ENCODE data around the gene DPH5.
"Not testable (repeated sequence)": the region's sequence is repeated elsewhere in the genome, so short reads cannot be mapped to it uniquely, and the experiment has no call there.

The DPH5 gene, protein sequence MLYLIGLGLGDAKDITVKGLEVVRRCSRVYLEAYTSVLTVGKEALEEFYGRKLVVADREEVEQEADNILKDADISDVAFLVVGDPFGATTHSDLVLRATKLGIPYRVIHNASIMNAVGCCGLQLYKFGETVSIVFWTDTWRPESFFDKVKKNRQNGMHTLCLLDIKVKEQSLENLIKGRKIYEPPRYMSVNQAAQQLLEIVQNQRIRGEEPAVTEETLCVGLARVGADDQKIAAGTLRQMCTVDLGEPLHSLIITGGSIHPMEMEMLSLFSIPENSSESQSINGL

DNA sequence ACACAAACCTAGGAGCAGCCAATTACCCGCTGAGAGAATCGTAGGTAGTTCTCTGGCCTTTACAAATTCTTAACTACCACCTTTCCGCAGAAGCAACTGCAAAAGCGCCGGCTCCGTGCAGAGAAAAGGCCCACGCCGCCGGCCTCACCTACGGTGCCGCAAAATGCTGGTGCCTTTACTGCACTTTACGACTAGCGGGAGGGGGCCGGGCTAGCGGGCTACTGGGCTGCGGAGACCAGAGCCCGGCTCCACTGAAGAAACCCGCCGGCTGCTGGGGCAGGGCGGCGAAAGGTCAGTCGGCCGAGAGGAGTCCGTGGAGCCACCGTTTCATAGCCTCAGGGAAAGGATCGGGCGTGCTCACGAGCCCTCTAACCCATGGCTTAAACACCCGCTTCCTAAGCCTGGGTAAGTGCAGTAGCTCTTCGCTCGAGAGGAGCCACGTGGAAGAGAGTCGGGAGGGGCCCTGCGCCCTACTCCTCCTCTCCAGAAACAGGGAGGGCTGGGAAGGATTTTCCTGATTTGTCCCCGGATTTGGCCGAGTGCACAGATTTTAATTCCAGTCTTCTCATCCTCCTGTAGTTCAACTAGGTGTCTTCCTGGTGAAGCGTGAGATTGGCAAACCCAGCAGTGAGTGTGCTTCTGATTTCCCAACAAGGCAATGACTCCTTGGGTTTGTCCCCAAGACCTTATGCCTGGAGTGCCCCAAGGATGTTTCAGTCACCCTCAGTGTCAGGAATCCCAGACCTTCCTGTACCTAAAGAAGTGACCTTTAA lies at the start of gene DPH5:
Gene DPH5, minus strand, starts transcription at position 128 of the 773 bp plus-strand sequence. CDS start 341 bp downstream, outside the sequence.
- DNase-seq (ENCODE audit: low read depth): peak; percentile 85

DNA sequence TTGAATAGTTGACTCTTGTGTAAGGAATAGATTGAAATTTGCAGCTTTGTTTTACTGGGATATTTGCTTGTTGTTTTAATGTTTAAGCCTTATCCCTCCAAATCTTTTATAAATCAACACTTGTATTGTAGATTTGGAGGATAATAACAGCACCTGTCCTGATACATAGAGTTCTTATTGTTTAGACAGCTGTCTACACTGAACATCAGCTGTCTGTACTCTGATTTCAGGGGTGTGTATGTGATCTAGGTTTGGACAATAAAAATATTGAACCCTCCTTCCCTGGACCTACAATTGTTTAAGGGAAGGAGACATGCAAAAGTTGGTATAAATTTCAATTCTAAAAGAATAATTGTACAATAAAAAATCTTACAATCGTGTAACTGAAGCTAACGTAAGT lies 48.3 kb upstream of the DPH5 start:
- no peak for DNase-seq (ENCODE audit: low read depth)

DNA sequence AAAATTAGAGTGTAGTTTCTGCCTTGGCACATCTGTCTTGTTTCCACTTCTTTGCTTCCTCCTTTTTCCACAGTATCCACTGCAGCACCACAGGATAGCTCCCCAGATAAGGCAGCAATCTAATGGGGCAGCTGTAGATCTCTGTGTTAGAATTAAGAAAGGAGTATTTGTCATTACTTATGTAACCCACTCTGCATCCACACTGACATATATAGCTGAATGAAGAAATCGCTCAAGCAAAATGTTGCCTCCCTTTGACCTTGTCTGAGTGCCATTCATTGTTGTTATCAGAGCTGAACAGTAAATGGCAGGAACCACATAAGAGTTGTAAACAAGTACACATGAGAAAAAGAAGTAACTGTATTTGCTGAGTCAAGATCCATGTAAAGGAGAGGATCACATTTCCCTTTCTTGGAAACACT lies 45.9 kb upstream of the DPH5 start:
- no peak for DNase-seq (ENCODE audit: low read depth)

DNA sequence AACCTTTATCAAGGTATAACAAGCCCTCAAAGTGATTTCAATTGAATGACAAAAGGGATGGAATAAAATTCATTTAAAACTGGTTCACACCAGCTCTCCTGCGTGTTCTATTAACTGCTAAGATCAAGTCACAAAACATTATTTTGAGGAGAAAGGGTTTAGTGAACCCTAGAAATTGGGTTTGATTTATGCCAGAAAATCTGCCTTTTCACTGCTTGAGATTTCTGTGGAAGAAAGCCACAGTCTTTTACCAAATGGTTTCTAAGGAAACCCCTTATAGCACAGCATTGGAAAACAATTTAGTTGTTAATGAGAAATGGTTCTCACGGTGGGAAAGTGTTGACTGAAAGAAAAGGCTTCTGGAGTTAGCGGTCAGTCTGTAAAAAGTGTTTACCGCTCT lies 43.6 kb upstream of the DPH5 start:
- DNase-seq (ENCODE audit: low read depth): no peak

DNA sequence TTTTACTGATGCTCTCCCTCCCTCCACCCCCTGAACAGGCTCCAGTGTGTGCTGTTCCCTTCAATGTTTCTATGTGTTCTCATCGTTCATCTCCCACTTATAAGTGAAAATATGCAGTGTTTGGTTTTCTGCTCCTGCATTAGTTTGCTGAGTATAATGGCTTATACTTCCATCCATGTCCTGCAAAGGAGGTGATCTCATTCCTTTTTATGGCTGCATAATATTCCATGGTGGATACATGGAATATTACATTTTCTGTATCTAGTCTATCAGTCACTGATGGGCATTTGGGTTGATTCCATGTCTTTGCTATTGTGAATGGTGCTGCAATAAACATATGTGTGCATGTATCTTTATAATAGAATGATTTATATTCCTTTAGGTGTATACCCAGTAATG lies 41.4 kb upstream of the DPH5 start:
- DNase-seq (ENCODE audit: low read depth): not testable (repeated sequence)

DNA sequence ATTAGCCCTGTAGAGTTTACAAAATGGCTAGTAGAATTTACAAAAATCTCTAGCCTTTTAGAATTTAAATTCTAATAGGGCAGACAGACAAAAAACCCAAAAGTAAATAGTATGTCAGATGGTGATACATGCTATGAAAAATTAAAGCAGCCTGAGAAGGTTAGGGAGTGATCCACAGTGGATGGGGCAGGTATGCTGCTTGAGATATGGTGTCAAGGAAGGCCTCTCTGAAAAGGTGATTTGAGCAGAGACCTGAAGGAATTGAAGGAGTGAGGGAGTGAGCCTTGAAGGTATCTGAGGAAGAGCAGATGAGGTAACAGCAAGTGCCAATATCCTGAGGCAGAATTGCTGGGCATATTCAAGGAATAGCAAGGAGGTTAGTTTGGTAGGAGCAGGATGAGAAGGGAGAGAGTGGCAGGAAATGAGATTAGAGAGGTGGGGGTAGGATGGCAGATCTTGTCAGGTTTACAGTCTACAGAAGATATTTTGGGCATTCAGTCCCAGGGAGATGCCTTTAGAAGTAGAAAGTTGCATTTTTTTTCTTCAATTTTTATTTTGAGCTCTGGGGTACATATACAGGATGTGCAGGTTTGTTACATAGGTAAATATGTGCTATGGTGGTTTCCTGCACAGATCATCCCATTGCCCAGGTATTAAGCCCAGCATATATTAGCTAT lies 40.8 kb upstream of the DPH5 start:
- DNase-seq (ENCODE audit: low read depth): no peak

DNA sequence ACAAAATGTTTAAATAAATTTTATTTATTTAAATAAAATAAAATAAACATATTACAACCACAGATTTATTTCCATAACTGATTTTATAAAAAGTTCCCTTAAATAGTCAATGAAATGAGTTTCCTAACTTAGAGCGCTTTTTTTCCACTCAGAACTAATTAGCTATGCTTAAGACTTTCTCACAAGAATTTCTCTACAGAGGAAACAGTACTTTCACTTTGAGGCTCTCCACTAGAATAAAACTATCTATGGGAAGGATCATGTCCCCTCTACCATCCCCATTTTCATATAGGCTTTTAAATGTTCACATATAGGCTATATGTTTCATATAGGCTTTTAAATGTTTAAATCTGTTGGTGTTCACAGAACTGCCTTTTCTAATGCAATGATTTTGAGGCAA lies 40.0 kb upstream of the DPH5 start:
- DNase-seq (ENCODE audit: low read depth): no peak

DNA sequence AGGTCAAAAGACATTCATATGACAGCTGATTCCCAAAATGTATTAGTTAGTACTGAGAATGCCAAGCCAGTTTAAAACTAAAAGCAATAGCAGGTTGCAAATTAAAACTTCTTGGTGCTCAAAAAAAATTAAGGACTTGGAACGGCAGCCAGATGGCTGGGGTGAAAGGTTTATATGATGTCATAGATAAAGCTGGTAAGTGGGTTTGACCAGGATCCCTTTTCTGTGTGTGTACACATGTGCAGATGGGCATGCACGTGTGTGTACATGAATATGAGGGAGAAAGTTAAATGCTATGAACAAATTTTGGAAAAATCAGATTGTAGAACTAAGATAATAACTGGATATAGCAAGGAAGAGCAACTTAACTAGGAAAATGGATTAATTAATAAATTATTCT lies 39.1 kb upstream of the DPH5 start:
- no peak for DNase-seq (ENCODE audit: low read depth)

DNA sequence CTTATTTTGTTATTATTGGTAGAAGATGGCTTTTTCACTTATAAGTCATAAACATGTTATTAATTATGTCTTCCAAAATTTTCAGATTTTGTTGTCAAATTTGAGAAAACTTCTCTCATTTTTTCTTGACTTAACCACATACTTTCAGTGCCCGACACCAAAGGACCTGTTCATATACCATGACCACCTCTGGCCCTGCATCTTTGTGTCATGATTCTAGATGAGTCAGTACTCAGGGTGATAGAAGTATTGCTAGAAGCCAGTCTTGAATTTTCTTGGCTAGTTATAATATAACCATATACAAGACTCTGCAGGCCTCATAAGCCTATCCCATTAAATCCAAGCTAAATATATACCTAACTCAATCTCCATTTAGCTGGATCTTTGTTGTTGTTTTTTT lies 35.4 kb upstream of the DPH5 start:
- DNase-seq (ENCODE audit: low read depth): no peak

DNA sequence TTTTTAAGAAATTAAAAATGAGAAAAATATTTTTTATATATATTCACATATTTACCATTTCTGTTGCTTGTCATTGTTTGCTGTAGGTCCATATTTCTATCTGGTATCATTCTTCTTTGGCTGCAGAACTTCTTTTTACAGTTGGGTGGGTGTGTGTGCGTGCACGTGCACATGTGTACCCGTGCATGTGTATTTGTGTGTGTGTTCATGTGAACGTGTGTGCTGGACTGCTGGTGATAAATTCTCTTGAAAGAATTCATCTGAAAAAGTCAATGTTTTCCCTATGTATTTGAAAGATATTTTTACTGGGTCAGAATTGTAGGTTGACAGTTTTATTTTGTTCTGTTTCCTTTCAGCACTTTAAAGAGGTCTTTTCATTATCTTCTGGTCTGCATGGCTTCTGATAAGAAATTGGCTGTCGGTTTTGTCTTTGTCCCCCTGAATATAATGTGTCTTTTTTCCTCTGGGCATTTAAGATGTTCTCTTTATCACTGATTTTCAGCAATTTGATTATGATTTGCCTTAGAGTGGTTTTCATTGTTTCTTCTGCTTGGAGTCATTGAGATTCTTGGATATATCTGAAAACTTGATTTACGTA lies 34.5 kb upstream of the DPH5 start:
- DNase-seq (ENCODE audit: low read depth): no peak

DNA sequence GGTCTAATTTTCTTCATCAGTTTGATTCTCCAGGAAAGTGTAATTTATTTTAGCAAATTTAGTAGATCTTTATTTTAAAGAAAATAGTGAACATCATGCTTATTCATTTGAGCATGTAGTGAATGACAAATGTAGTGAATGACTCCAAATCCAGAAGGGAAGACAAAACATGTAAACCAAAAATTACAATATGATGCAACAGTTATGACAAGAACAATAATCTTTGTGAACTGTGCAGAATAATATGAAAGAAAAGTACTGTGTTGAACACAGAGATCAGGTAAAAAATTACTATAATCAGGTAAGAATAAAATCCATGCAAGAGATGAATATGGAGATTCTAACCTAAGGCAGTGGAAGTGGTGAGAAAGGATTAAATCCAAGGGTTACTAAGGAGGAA lies 30.0 kb upstream of the DPH5 start:
- no peak for DNase-seq (ENCODE audit: low read depth)

DNA sequence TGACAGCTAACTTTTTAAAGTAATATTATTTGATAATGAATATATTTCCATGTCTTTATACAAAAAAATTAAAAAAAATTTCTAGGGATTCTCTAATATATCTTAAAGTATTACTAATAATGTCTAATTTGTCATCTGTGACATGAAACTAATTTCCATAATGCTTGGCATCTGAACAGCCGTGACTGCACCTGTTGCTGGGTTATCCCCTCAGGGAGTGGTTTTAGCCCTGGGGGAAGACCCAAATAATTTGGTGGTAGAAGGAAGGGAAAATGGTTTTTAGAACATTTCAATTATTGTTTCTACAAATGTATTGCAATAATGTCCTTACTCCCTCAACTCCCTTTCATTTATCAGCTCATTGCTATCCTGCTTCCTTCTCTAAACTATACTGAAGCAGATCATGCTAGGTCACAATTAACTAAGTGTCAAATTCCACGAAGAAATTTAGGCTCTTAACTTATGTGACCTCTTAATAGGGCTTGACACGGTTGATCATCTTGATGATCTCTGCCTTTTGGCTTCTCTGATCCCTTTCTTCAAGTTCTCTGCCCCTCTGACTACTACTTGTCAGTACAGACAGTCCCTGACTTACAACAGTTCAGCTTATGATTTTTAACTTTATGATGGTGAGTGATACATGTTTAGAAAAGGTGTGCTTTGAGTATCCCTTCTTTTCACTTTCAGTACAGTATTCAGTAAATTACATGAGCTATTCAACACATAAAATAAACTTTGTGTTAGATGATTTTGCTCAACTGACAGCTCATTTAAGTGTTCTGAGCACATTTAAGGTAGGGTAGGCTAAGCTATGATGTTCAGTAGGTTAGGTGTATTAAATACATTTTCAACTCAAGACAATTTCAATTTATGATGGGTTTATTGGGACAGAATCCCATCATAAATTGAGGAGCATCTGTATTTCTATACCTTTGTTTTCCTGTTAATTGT lies 26.4 kb upstream of the DPH5 start:
- no peak for DNase-seq (ENCODE audit: low read depth)

DNA sequence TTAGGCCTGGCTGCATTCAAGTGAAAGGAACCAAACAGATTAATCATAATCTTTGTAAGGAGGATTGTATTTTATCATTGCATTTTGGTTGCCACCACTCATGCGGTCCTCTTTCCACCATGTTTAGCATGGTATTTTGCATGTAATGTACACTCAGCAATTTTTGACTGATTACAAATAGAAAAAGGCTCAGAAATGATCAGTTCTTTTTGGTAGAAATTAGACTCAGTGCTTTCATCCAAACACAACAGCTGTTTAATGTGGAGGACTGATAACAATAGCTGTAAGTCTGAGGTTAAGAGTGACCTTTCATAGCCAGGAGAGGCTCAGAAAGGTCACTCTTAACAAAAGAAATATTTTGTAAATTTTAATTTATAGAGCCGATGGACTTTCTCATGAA lies 25.3 kb upstream of the DPH5 start:
- DNase-seq (ENCODE audit: low read depth): no peak

DNA sequence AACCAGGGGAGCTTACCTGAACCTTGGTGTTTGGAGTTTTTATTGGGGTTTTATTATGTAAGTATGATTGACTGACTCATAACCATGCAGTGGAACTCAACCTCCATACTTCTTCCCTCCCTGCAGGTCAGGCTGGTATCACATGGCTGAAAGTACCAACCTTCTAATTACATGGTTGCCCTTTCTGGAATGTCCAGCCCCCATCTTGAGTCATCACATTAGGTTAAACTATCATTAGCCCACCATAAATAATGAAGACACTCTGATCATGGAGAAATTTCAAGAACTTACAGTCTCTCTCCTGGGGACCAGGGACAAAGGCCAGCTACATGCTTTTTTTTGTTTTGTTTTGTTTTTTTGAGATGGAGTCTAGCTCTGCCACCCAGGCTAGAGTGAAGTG lies 19.2 kb upstream of the DPH5 start:
- DNase-seq (ENCODE audit: low read depth): no peak

DNA sequence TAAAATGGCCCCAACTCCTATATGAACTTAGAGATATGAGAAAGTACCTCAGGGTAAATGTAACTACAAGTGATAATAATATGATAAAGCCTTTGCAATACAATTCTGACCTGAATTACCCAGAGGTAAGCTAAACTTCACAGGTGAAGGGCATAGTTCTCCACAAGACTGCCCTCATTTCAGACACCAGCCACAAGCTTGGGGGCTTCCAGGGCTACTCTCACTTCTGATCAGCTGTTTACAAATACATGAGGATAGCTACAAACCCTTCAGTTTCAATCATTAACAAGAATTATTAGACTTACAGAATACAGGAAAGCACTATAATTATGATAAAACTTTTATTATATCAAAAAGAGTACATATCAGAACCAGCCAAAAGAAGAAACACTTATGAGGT lies 18.7 kb upstream of the DPH5 start:
- DNase-seq (ENCODE audit: low read depth): no peak

DNA sequence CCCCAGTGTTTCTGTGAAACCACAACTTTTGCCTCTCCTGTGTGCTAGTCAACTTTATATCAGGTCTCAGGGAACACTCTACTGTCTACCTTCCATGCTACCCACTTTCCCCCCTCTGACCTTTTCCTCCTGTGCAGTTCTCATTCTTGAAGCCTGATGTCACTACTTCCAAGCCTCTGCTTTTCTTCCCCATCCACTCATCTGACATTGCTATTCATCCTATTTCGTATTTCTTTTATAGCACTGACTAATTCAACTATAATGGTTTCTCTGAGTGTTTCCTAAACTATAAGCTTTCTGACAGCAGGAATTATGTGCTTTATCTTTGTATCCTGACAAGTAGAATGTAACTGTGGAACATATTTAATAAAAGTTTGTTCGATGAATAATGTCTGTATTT lies 18.2 kb upstream of the DPH5 start:
- DNase-seq (ENCODE audit: low read depth): no peak

DNA sequence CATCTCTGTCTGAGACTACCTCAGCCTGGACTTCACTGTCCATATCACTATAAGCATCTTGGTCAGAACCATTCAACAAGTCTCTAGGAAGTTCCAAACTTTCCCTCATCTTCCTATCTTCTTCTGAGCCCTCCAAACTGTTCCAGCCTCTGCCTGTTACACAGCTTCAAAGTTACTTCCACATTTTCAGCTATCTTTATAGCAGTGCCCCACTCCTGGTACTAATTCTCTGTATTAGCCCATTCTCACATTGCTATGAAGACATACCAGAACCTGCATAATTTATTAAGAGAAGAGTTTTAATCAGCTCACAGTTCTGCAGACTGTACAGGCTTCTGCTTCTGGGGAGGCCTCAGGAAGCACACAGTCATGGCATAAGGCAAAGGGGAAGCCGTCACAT lies 15.7 kb upstream of the DPH5 start:
- DNase-seq (ENCODE audit: low read depth): no peak

DNA sequence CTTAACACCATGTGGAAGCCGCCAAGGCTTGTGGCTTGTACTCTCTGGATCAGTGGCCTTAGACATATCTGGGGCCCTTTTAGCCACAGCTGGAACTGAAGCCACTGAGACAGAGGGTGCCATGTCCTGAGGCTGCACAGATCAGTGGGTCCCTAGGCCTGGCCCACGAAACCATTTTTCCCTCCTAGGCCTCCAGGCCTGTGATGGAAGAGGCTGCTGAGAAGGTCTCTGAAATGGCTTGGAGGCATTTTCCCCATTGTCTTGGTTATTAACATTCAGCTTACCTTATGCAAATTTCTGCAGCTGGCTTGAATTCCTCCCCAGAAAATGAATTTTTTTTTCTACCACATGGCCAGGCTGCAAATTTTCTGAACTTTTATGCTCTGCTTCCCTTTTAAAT lies 15.1 kb upstream of the DPH5 start:
- no peak for DNase-seq (ENCODE audit: low read depth)

DNA sequence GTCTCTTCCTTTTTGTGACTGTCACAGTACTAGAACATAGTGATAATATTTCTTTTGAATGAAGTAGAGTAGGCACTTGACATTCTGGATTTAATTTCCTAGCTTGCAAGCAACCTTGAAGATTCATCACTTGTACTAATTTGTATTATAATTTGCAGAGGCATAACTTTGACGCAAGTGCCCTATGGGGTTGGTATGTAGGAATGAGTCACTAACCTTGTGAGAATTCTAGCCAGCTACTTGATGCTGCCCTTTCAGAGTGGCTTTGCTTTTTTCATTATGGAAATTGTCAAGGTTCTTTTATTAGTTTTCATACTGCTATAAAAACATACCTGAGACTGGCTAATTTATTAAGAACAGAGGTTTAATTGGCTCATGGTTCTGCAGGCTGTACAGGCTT lies 13.7 kb upstream of the DPH5 start:
- DNase-seq (ENCODE audit: low read depth): no peak

DNA sequence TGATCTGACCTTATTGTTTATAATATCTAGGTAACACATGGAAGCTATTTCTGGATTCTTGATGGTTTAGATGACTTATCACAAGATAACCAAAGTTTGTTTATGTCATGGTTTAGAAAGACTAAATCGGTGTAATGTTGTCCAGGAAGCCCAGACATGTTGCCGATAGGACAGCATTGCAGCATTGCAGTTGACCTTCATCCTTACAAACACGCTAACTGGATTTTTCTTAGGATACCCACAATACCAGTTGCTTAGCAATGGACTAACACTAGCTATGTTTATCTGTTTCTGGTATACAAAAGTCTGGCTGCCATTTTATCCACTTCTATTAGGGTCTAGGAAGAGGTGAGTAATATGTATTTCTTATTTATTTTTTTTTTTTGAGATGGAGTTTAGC lies 11.7 kb upstream of the DPH5 start:
- no peak for DNase-seq (ENCODE audit: low read depth)

DNA sequence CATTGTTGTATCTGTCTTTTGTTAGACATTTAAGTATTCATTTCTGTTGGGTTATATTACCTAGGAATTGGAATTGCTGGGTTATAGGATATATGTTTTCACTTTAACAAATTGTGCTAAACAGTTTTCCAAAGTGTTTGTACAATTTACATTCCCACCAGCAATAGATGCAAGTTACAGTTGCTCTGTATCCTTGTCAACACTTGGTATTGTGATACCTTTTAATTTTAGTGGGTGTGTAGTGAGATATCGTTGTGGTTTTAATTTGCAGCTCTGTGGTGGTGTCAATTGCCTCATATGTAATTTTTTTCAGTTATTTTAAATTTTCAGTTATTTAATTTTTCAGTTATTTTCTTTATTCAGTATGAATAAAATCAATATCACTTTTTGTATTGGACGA lies 7.4 kb upstream of the DPH5 start:
- DNase-seq (ENCODE audit: low read depth): no peak

DNA sequence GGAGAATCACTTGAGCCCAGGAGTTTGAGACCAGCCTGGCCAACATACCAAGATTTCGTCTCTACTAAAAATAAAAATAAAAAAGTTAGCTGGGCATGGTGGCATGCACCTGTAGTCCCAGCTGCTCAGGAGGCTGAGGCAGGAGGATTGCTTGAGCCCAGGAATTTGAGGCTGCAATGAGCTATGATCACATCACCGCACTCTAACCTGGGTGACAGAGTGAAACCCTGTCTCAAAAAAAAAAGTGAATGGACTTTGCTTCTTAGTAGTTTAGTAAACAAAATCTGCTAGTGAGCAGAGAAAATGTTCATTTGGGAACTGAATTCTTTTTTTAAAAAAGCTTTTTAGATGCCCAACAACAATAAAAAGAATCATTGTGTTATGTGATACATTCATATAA lies 6.5 kb upstream of the DPH5 start:
- DNase-seq (ENCODE audit: low read depth): not testable (repeated sequence)

All from activated T-cell treated with anti-CD3 and anti-CD28 coated beads for 24 hours (primary cell).